ENCODE measurements around the gene URB1.
"Not testable (repeated sequence)": the region's sequence is repeated elsewhere in the genome, so short reads cannot be mapped to it uniquely, and the experiment has no call there.

Gene URB1

GRCh38 chr21:32371913-32372314, 20.9 kb downstream of the URB1 start:
- DNase-seq (ENCODE audit: extremely low read depth in 1 of 2, low read depth in 1 of 2), result no peak

- DNase-seq (ENCODE audit: extremely low read depth in 1 of 2, low read depth in 1 of 2), result no peak
Observed at GRCh38 chr21:32370998-32371766, 21.6 kb downstream of the URB1 start.

- not testable (repeated sequence) for DNase-seq (ENCODE audit: extremely low read depth in 1 of 2, low read depth in 1 of 2)
Observed at GRCh38 chr21:32368961-32369360, 23.9 kb downstream of the URB1 start.

GRCh38 chr21:32368386-32368785, 24.4 kb downstream of the URB1 start:
- DNase-seq (ENCODE audit: extremely low read depth in 1 of 2, low read depth in 1 of 2), result no peak

GRCh38 chr21:32367158-32367557, 25.7 kb downstream of the URB1 start:
- DNase-seq (ENCODE audit: extremely low read depth in 1 of 2, low read depth in 1 of 2), result no peak

- DNase-seq (ENCODE audit: extremely low read depth in 1 of 2, low read depth in 1 of 2), result no peak
Observed at GRCh38 chr21:32366191-32366590, 26.6 kb downstream of the URB1 start.

- DNase-seq (ENCODE audit: extremely low read depth in 1 of 2, low read depth in 1 of 2), result no peak
Observed at GRCh38 chr21:32364796-32365195, 28.0 kb downstream of the URB1 start.

GRCh38 chr21:32364387-32364786, 28.4 kb downstream of the URB1 start:
- DNase-seq (ENCODE audit: extremely low read depth in 1 of 2, low read depth in 1 of 2), result no peak

GRCh38 chr21:32360401-32360975, 32.3 kb downstream of the URB1 start:
- DNase-seq (ENCODE audit: extremely low read depth in 1 of 2, low read depth in 1 of 2), result no peak

GRCh38 chr21:32359719-32360260, 33.0 kb downstream of the URB1 start:
- no peak for DNase-seq (ENCODE audit: extremely low read depth in 1 of 2, low read depth in 1 of 2)

GRCh38 chr21:32356874-32357395, 35.9 kb downstream of the URB1 start:
- no peak for DNase-seq (ENCODE audit: extremely low read depth in 1 of 2, low read depth in 1 of 2)

GRCh38 chr21:32353002-32353711, 39.7 kb downstream of the URB1 start:
- DNase-seq (ENCODE audit: extremely low read depth in 1 of 2, low read depth in 1 of 2), result no peak

GRCh38 chr21:32352526-32352925, 40.3 kb downstream of the URB1 start:
- no peak for DNase-seq (ENCODE audit: extremely low read depth in 1 of 2, low read depth in 1 of 2)

- no peak for DNase-seq (ENCODE audit: extremely low read depth in 1 of 2, low read depth in 1 of 2)
Observed at GRCh38 chr21:32351428-32351827, 41.4 kb downstream of the URB1 start.

- no peak for DNase-seq (ENCODE audit: extremely low read depth in 1 of 2, low read depth in 1 of 2)
Observed at GRCh38 chr21:32350981-32351380, 41.8 kb downstream of the URB1 start.

GRCh38 chr21:32350211-32350980, 42.4 kb downstream of the URB1 start:
- DNase-seq (ENCODE audit: extremely low read depth in 1 of 2, low read depth in 1 of 2), result no peak

- no peak for DNase-seq (ENCODE audit: extremely low read depth in 1 of 2, low read depth in 1 of 2)
Observed at GRCh38 chr21:32349333-32349944, 43.4 kb downstream of the URB1 start.

- no peak for DNase-seq (ENCODE audit: extremely low read depth in 1 of 2, low read depth in 1 of 2)
Observed at GRCh38 chr21:32348604-32349332, 44.0 kb downstream of the URB1 start.

GRCh38 chr21:32347977-32348376, 44.8 kb downstream of the URB1 start:
- no peak for DNase-seq (ENCODE audit: extremely low read depth in 1 of 2, low read depth in 1 of 2)

GRCh38 chr21:32347351-32347750, 45.5 kb downstream of the URB1 start:
- DNase-seq (ENCODE audit: extremely low read depth in 1 of 2, low read depth in 1 of 2), result no peak

Data from activated CD8-positive, alpha-beta memory T cell treated with anti-CD3 and anti-CD28 coated beads for 1 hour (primary cell).